GM19467 (cell line): ENCODE results near the gene DDX43.
"Not testable (repeated sequence)": the region's sequence is repeated elsewhere in the genome, so short reads cannot be mapped to it uniquely, and the experiment has no call there.

ENCODE experiments used
- ATAC-seq: cut with Tn5 transposase; IDR thresholded peaks from one replicate; pipeline ENCODE4 v1.9.1; 2021; ENCODE audit warnings: mild to moderate bottlenecking, moderate library complexity; ENCODE audit not compliant: unreplicated experiment

DDX43 gene

DNA sequence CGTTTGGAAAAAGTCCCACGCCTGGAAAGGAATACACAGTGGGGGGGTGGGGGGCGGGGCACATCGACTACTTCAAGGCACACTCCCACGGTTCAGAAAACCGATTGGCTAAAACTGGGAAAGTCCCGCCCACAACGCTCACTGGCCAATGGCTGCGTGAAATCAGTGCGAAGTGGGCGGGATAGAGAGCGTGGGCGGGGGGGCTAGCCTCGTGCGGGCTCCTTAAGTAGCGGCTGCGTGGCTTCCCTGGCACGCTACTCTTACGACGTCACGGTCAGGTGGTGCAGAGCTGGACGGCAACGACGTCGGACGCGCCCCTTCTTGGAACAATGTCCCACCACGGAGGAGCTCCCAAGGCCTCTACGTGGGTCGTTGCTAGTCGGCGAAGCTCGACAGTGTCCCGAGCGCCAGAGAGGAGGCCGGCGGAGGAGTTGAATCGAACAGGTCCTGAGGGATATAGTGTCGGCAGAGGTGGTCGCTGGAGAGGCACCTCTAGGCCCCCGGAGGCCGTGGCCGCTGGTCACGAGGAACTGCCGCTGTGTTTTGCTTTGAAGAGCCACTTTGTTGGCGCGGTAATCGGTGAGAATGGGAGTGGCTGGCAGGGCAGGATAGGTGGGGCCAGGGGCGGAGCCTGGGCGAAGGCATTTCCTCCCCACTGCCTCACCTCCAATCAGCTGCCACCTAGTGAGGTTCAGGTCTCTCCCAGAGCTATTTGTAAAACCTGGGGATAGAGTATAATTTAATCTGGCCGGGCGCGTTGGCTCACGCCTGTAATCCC is at the start of gene DDX43:
Gene DDX43 (plus strand): TSS at position 252 of the 778 bp plus-strand sequence. CDS start 78 bp downstream, at position 330.
- no peak for ATAC-seq

- ATAC-seq, result no peak
Measured at GRCh38 chr6:73348550-73349204, 46.0 kb upstream of the DDX43 start.

- no peak for ATAC-seq
Measured at GRCh38 chr6:73349311-73349710, 45.3 kb upstream of the DDX43 start.

DNA sequence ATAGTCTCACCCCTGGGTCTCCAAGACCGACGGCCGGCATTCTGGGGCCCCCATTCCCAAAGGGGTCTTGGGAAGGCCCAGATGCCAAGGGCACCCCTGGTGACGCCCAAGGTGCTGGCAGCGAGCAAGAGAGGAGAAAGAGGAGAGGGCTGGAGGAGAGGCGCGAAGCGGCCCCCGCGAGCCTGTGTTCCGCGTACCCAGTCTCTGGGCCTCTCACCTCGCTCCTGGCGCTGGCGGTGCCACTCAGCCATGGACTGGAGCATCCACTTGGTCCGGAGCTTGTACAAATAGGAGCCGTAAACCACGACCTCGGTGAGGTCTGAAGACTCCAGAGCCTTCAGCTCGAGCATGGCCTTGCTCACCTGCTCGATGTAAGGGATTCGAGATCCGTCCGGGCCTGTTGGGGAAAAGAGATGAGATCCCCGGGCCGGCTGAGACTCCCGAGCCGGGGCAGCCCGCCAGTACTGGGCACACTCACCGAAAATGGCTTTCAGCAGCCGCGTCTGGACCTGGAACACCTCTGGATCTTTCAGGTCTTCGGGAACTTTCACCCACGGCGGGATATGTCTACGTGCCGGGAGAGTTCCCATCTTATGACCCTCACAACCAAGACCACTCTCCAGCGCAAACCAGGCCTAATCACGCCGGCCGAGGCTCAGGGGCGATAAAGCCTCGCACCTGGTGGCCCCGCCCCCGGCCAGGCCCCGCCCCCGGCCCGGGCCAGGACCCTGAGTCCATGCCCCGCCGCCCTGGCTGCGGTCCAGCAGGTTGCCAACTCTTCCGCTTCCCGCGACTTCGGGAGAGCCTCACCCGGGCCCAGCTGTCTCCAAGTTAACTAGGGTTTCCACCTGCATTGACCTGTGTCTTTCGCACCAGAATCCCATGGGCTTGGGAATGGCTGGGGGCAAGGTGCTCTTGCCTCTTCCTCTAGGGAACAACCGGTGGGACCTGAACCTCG is 40.7 kb upstream of the DDX43 start, which contains the start of gene DPPA5:
Gene DPPA5 (minus strand): TSS at position 641 of the 958 bp plus-strand sequence. CDS start 51 bp downstream, at position 590.
- no peak for ATAC-seq

DNA sequence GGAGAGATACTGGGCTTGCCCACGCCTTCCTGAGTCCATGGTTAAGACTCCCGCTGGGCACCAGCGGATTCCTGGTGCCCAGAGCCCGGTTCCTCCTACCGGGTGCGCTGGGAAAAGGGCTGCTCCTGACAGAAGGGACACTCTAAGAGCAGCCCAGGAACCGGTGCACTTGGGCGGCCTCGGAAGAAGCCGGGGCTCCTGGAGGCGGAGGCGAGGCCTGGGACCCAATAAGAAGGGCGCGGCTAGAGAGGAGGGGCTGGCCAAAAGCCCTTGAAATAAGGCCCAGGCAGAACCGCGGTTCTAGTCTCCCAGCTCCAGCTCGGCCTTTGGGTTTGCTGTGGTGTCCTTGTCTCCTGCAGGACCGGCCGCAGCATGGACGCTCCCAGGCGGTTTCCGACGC is 32.3 kb upstream of the DDX43 start, which contains the start of gene KHDC3L:
Gene KHDC3L (plus strand): TSS at position 301 of the 400 bp plus-strand sequence. CDS start 72 bp downstream, at position 373.
- no peak for ATAC-seq

- ATAC-seq, result no peak
Measured at GRCh38 chr6:73362869-73363536, 31.6 kb upstream of the DDX43 start.

DNA sequence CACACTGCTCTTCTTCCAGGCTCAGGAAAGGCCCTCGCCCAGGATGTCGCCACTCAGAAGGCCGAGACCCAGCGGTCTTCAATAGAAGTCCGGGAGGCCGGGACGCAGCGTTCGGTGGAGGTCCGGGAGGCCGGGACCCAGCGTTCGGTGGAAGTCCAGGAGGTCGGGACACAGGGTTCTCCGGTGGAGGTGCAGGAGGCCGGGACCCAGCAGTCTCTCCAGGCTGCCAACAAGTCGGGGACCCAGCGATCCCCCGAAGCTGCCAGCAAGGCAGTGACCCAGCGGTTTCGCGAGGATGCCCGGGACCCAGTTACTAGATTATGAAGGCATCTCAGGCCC is 31.1 kb upstream of the DDX43 start:
- no peak for ATAC-seq

- ATAC-seq, result no peak
Measured at GRCh38 chr6:73364121-73364520, 30.5 kb upstream of the DDX43 start.

DNA sequence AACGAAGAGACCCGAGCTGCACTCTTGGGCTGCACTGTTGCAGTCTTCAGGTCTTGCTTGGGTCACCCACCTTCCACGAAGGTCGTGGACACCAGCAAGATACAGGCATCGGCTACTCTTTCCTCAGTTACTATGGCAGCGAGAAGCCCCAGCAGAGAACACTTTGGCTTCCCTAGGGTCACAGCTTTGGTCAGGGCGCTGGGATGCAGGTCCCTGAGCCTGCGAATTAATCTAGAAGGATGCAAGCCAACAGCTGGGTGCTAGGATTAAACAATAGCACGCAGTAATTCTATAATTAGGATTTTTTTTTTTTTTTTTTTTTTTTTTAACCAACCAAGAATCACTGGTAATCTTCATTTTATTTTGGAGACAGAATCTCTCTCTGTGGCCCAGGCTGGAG is 30.1 kb upstream of the DDX43 start:
- no peak for ATAC-seq

GRCh38 chr6:73367761-73368355 is 26.8 kb upstream of the DDX43 start:
- no peak for ATAC-seq

GRCh38 chr6:73368675-73369074 is 26.0 kb upstream of the DDX43 start:
- ATAC-seq, result no peak

- no peak for ATAC-seq
Measured at GRCh38 chr6:73369157-73369556, 25.5 kb upstream of the DDX43 start.

- no peak for ATAC-seq
Measured at GRCh38 chr6:73369563-73369962, 25.1 kb upstream of the DDX43 start, which contains the start of gene OOEP. TSS of gene OOEP (minus strand) at chr6:73369897. CDS start at chr6:73369792, 105 bp downstream.

- no peak for ATAC-seq
Measured at GRCh38 chr6:73371984-73372383, 22.6 kb upstream of the DDX43 start.

DNA sequence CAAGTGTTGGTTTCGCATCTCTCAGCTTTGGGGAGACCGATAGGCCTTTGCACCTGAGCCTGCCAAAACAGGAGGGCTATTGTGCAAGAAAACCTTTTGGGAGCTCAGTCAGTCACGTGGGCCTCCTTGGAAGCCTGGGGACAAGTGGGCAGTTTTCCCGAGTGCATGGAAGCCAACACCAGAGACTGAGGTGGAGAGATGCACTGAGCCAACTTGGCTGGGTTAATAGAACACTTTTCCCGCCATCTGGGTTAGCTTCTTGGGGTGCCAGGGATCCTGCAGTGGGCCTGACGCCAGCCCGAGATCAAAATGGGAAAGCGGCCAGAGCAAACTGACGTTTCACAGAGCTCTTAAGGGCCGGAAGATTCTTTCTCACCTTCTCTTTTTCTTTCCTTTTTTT is 22.1 kb upstream of the DDX43 start:
- ATAC-seq, result no peak

- no peak for ATAC-seq
Measured at GRCh38 chr6:73375216-73375615, 19.4 kb upstream of the DDX43 start.

DNA sequence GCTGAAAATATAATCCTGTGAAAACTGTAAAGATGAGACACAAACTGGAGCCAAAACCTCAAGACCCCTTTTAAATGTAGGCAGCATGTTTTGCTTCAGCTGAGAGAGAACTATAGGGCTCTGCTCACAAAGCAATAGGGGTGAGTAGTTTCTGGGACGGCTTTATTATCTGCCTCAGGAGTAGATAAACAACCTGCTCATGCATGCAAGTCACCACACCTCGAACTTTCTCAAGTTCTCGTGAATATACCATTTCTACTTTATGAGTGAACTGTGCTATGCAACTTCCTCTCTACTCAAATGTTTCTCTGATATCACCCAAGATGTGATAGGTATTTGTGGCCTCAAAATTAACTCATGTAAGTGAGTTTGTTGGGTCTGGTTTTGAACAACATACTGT is 17.4 kb upstream of the DDX43 start:
- no peak for ATAC-seq

- not testable (repeated sequence) for ATAC-seq
Measured at GRCh38 chr6:73381531-73381930, 13.1 kb upstream of the DDX43 start.

DNA sequence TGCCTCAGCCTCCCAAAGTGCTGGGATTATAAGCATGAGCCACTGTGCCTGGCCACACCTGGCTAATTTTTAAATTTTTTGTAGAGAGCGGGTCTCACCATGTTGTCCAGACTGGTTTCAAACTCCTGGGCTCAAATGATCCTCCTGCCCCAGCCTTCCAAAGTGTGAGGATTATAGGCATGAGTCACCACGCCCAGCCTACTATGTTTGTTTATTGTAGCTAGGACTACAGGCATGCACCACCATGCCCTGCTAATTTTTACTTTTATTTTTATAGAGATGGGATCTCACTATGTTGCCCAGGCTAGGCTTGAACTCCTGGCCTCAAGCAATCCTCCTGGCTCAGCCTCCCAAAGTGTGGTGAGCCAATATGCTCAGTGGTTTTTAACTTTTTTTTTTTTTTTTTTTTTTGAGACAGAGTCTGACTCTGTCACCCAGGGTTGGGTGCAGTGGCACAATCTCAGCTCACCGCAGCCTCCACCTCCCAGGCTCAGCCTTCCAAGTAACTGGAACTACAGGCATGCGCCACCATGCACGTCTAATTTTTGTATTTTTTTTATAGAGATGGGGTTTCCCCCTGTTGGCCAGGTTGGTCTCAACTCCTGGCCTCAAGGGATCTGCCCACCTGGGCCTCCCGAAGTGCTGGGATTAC is 12.0 kb upstream of the DDX43 start:
- no peak for ATAC-seq

DNA sequence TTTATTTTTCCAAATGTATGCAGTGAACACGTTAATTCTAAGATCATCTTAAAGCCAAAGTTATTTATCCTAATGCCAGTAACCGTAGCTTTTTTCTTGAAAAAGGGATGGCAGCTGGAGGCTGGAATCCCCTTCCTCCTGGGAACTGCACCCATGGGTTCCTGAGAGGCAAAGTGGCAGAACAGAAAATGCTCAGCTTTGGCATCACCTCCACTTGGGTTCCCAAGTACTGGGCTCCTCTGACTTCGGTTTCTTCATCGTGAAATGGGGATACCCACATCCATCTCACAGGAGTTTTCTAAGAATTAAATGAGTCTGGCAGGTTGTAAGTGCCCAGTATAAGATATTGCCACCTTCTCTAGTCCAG is 6.2 kb upstream of the DDX43 start:
- ATAC-seq, result no peak
